K562 (cell line): ENCODE measurements around the gene GLUL. TPM values are rescaled to one million over a fixed set of nuclear protein-coding genes. Genes with fewer than 3 reads are reported as not detected.
A peak's percentile ranks its signal among the peaks of the same experiment; 100 is the strongest.

Experiments
- ATAC-seq: fragments of 200-7000 bp; cut with Tn5 transposase; 3 replicates; pipeline ENCODE4 v1.9.1; 2020; ENCODE audit warnings: moderate library complexity
- BruUV-seq: library from RNA; stranded (reverse); fragments of 400-500 nt; replicated peaks from 2 replicates; lab custom pipeline; 2021; lab: Mats Ljungman, UMichigan
- CTCF ChIA-PET: fragments of 300-600 bp; formaldehyde crosslinking; extraction: SDS; loops from one replicate; lab custom pipeline; 2021; ENCODE audit warnings: low intra/inter-chr PET ratio; lab: Yijun Ruan, JAX
- POLR2A ChIA-PET: fragments of 300-600, 350-650 bp; sonication (Branson Sonifier 250); formaldehyde crosslinking; extraction: SDS; loops from one replicate; lab custom pipeline; 2021; ENCODE audit warnings: antibody characterized with exemption, inconsistent platforms; lab: Yijun Ruan, JAX
- DNase-seq, 4 experiments: peaks; one replicate each; pipeline versions ENCODE4 v3.0.0 to v3.0.0-alpha.2; 2011 to 2018; ENCODE audit warnings: low spot score in 3 of 4, mixed read lengths in 3 of 4; ENCODE audit errors: extremely low read depth in 1 of 4
- FAIRE-seq: peaks from 2 replicates; lab custom pipeline; 2011; peaks lifted over from hg19 to GRCh38; lab: Jason Lieb, UNC
- H2AFZ ChIP-seq: 2 replicates; pipeline ENCODE4 v1.6.0; 2011; ENCODE audit warnings: low read depth, low read length, control low read depth, inconsistent platforms
- H3K27ac ChIP-seq: fragments of 200-600 bp; 3 replicates; pipeline ENCODE4 v1.8.0; 2011; ENCODE audit warnings: low read depth, mild to moderate bottlenecking, control low read depth, inconsistent platforms, low read length, moderate library complexity, mixed read lengths; ENCODE audit errors: extremely low read depth
- H3K27me3 ChIP-seq, 2 experiments: fragments of 300-600 bp in 1 of 2; 2 replicates in 1 of 2; 3 replicates in 1 of 2; pipeline versions ENCODE4 v1.6.0 to v1.8.0; 2011; ENCODE audit warnings: inconsistent platforms in 2 of 2, low read length in 2 of 2, mild to moderate bottlenecking in 1 of 2, mixed read lengths in 1 of 2, moderate library complexity in 1 of 2; ENCODE audit not compliant: control insufficient read depth in 2 of 2, insufficient read depth in 2 of 2
- H3K36me3 ChIP-seq: fragments of 300-600 bp; 3 replicates; pipeline ENCODE4 v1.8.0; 2011; ENCODE audit warnings: mild to moderate bottlenecking, low read length, inconsistent platforms; ENCODE audit not compliant: control insufficient read depth, insufficient read depth
- H3K4me1 ChIP-seq, 2 experiments: fragments of 200-600 bp in 1 of 2; replicated peaks in 1 of 2; 2 replicates in 1 of 2; 3 replicates in 1 of 2; pipeline versions ENCODE4 v1.5.1 to v1.8.0; 2011; ENCODE audit warnings: inconsistent platforms in 2 of 2, low read length in 2 of 2, mild to moderate bottlenecking in 1 of 2, mixed read lengths in 1 of 2, moderate library complexity in 1 of 2; ENCODE audit not compliant: control insufficient read depth in 2 of 2, insufficient read depth in 2 of 2
- H3K4me2 ChIP-seq: 2 replicates; pipeline ENCODE4 v1.6.1; 2011; ENCODE audit warnings: low read length, control low read depth, inconsistent platforms, mixed read lengths; ENCODE audit not compliant: insufficient read depth
- H3K4me3 ChIP-seq: fragments of 200-600 bp; sonication (generic), shearing (Covaris generic); 2 replicates; pipeline ENCODE4 v1.5.1; 2016; ENCODE audit warnings: control low read depth, inconsistent platforms
- H3K79me2 ChIP-seq: fragments of 200-600 bp; 3 replicates; pipeline ENCODE4 v1.8.0; 2011; ENCODE audit warnings: low read length, inconsistent platforms; ENCODE audit not compliant: control insufficient read depth, insufficient read depth
- H3K9ac ChIP-seq, 2 experiments: 2 replicates each; pipeline versions ENCODE4 v1.6.0 to v1.6.1; 2011; ENCODE audit warnings: low read depth in 2 of 2, low read length in 2 of 2, control low read depth in 1 of 2, inconsistent platforms in 1 of 2, mild to moderate bottlenecking in 1 of 2, mixed read lengths in 1 of 2; ENCODE audit not compliant: insufficient read depth in 1 of 2
- H3K9me1 ChIP-seq: one replicate; pipeline ENCODE4 v1.6.0; 2011; ENCODE audit warnings: inconsistent platforms, mild to moderate bottlenecking, low read length, moderate library complexity; ENCODE audit not compliant: control insufficient read depth, insufficient read depth
- H3K9me3 ChIP-seq: replicated peaks from 2 replicates; pipeline ENCODE4 v1.5.1; 2011; ENCODE audit warnings: low read depth, low read length, inconsistent platforms; ENCODE audit not compliant: control insufficient read depth, insufficient read depth
- H4K20me1 ChIP-seq: replicated peaks from 2 replicates; pipeline ENCODE4 v1.6.1; 2011; ENCODE audit warnings: low read length, inconsistent platforms, mixed read lengths; ENCODE audit not compliant: control insufficient read depth, insufficient read depth
- CEBPB ChIP-seq: fragments of 450-650 bp; IDR thresholded peaks from 2 replicates; pipeline ENCODE4 v1.6.1; 2016; ENCODE audit warnings: missing genetic modification characterization, missing compliant biosample characterization
- CEBPG ChIP-seq, 3 experiments: fragments of 200-800 bp in 1 of 3; sonication (Bioruptor generic) in 1 of 3; sonication (generic) in 1 of 3; formaldehyde crosslinking in 1 of 3; IDR thresholded peaks in 2 of 3; conservative IDR thresholded peaks in 1 of 3; 2 replicates each; pipeline versions ENCODE4 v1.6.1 to v1.8.0; 2016 to 2022; ENCODE audit warnings: missing compliant biosample characterization in 2 of 3, missing genetic modification characterization in 2 of 3, mild to moderate bottlenecking in 1 of 3, missing genetic modification reagents in 1 of 3
- CTCF ChIP-seq, 3 experiments: IDR thresholded peaks in 2 of 3; conservative IDR thresholded peaks in 1 of 3; 2 replicates each; pipeline ENCODE4 v1.5.1; 2011 to 2012; ENCODE audit warnings: low read length in 3 of 3, mild to moderate bottlenecking in 3 of 3, control low read depth in 2 of 3, improper control_type of control experiment in 1 of 3, inconsistent platforms in 1 of 3, low read depth in 1 of 3, mixed read lengths in 1 of 3, moderate library complexity in 1 of 3; ENCODE audit not compliant: insufficient read depth in 2 of 3
- PRPF4 ChIP-seq: fragments of 200-400 bp; formaldehyde crosslinking; IDR thresholded peaks from one replicate; pipeline ENCODE4 v1.6.1; 2017; ENCODE audit warnings: low read length, low read depth, mild to moderate bottlenecking; ENCODE audit not compliant: insufficient read depth, poor library complexity, severe bottlenecking
- TSC22D4 ChIP-seq: fragments of 450-650 bp; IDR thresholded peaks from 2 replicates; pipeline ENCODE4 v1.6.1; 2016; ENCODE audit warnings: missing genetic modification characterization, missing biosample characterization, control low read depth
- WGBS: fragments of 100-300 bp; shearing (Covaris generic); methylation state at CpG from one replicate; pipeline ENCODE4 v1.1.6; 2016; ENCODE audit warnings: low coverage, mixed read lengths; ENCODE audit not compliant: insufficient coverage; ENCODE audit errors: missing lambda C conversion rate; 5-methylcytosine and 5-hydroxymethylcytosine counted together
- in situ Hi-C: fragments of 300-500 bp; cut with MboI; formaldehyde crosslinking; loops from 4 replicates; pipeline ENCODE4 v1.15.0; 2018; ENCODE audit warnings: inconsistent platforms, mixed read lengths
- intact Hi-C: fragments of 100-400 bp; cut with micrococcal nuclease; formaldehyde crosslinking; loops from 2 replicates; pipeline ENCODE4 v1.14.2; 2022
- polyA plus RNA-seq, 8 experiments: library from polyadenylated mRNA; depleted of rRNA in 4 of 8; stranded (reverse) in 5 of 8; unstranded in 3 of 8; fragments of >200 nt; fragmentation: Nextera tagmentation in 2 of 8; fragmentation: Illumina TruSeq in 1 of 8; extraction: Ambion mirVana in 2 of 8; extraction: Trizol in 1 of 8; gene quantifications; 2 replicates each; pipeline versions ENCODE4 v1.2.1 to v1.2.3, GENCODE V29; 2011 to 2014; ENCODE audit warnings: inconsistent platforms in 1 of 8, missing spikeins in 1 of 8
- total RNA-seq, 7 experiments: library from RNA; depleted of rRNA in 6 of 7; stranded (reverse); fragments of >200 nt in 6 of 7; fragmentation: Illumina TruSeq in 2 of 7; extraction: Trizol in 2 of 7; gene quantifications; 2 replicates each; pipeline versions ENCODE4 v1.2.1 to v1.2.3, GENCODE V29; 2011 to 2021; ENCODE audit warnings: low replicate concordance in 1 of 7

The GLUL gene
- total and polyA plus RNA-seq, 9 of the 15 experiments (the other 6 are each of a cell fraction or from before 2014, with no cell fraction given): 1,088 to 4,222 (median 1,338) TPM

DNA sequence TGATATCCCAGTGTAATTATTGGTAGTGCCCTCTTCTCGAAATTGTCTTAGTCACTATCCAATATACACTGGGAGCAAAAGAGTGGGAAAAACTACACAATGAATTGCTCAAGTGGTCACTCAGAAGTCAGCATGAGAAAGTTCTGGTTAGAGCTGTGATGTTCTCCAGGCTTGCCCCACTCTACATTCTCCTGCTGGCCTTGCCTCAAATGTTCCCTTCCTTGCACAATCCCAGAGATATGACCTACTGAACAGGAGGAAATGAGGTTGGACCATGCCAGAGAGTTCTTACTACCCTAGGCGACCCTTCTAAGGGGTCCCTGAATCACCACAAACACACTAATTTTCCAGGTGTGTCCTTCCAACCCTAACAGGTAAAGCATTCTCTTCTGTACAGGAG lies 40.8 kb downstream of the GLUL start:
- H2AFZ ChIP-seq: no peak overlapping the region
- no peak overlapping the region for H3K4me2 ChIP-seq
- no peak overlapping the region for H3K27ac ChIP-seq
- WGBS: 28% methylated on average over 2 of the region's 2 CpGs
- no peaks in the 10 kb centered on the region for H3K9me3 ChIP-seq
- H3K4me3 ChIP-seq: no peak overlapping the region
- intact Hi-C loops (no loop called here), in situ Hi-C loops (no loop called here)
- TF ChIP-seq CEBPB (tag) (0 out of 2 replicates have a peak, but pooled peaks have one; percentile 32), CEBPG (CRISPR knock-in tag; IDR thresholded peaks at IDR 0.05) (no peak), CEBPG (tag; conservative IDR thresholded peaks at IDR 0.05 in 1 of 2, IDR thresholded peaks at IDR 0.05 in 1 of 2) (0 out of 4 replicates have a peak, but pooled peaks of 1 of the 2 experiments have one; percentile 3), PRPF4 (no peak), CTCF (IDR thresholded peaks at IDR 0.05 in 2 of 3, conservative IDR thresholded peaks at IDR 0.05 in 1 of 3; ENCODE audit: insufficient read depth in 2 of 3, low read depth in 1 of 3, low read length in 3 of 3) (0 out of 6 replicates have a peak, but pooled peaks of 1 of the 3 experiments have one; percentile 16), TSC22D4 (no peak)
- FAIRE-seq: no peak
- no peaks in the 10 kb centered on the region for H3K36me3 ChIP-seq
- no peaks in the 10 kb centered on the region for H3K9me1 ChIP-seq
- H3K79me2 ChIP-seq: no peaks in the 10 kb centered on the region
- H3K9ac ChIP-seq: no peak overlapping the region
- ChIA-PET POLR2A (interaction anchor here (1.0 kb wide), 2 partner anchors 13 to 41 kb away, joined by 3 to 4 read pairs; partner anchors contain the start of gene GLUL), CTCF (no interaction called here)
- ATAC-seq: peak; percentile 7; the same call in 2 of the 3 replicates
- DNase-seq: no peak
- H4K20me1 ChIP-seq: no peaks in the 10 kb centered on the region
- H3K27me3 ChIP-seq: no peaks in the 10 kb centered on the region
- BruUV-seq: no TSS peak
- H3K4me1 ChIP-seq: peaks cover 8 to 18% of the 10 kb centered on the region in 2 experiments; a peak in 3 of 5 replicates
